NCI-H2227 (cell line): Measurements from ENCODE around the gene CAV1.

ENCODE experiments used
- DNase-seq: peaks from one replicate; lab custom pipeline; 2025; ENCODE audit not compliant: unreplicated experiment; lab: John Stamatoyannopoulos, UW

Gene CAV1

DNA sequence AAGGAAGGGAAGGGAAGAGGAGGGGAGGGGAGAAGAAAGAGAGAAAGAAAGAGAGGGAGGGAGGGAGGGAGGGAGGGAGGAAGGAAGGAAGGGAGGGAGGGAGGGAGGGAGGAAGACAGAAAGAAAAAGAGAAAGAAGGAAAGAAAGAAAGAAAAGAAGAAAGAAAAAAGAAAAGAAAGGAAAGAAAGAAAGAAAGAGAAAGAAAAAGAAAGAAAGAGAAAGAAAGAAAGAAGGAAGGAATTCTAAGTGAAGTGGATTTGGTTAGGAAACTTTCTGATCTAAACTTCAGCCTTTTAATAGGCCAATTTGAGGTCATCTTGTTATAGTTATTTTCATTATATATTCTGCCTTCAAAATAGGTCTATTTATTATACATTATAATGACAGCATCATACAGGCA lies 21.0 kb upstream of the CAV1 start:
- DNase-seq, result no peak

DNA sequence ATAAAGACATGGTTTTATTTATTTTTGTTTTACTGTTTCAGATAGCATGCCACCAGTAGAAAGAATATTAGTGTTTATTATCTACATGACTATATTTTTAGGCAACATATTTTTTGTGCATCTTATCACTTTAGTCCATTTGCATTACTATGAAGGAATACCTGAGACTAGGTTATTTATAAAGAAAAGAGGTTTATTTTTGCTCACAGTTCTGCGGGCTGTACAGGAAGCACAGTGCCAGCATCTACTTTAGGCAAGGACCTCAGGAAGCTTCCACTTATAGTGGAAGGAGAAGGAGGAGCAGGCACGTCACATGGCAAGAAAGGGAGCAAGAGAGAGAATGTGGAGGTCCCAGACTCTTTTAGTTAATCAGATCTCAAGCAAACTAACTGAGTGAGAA lies 19.6 kb upstream of the CAV1 start:
- no peak for DNase-seq

DNA sequence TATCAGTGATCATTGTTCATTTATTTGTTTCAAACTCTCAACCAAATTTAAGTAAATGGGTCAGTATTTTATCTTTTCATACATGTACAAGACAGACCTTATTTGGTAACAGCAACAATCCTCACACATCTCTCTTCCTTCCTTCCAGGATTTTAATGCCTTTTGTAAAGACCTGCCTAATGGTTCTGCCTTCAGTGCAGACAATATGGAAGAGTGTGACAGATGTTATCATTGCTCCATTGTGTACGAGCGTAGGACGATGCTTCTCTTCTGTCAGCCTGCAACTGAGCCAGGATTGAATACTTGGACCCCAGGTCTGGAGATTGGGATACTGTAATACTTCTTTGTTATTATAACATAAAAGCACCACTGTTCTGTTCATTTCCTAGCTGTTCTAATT lies 19.0 kb upstream of the CAV1 start:
- DNase-seq, result no peak

DNA sequence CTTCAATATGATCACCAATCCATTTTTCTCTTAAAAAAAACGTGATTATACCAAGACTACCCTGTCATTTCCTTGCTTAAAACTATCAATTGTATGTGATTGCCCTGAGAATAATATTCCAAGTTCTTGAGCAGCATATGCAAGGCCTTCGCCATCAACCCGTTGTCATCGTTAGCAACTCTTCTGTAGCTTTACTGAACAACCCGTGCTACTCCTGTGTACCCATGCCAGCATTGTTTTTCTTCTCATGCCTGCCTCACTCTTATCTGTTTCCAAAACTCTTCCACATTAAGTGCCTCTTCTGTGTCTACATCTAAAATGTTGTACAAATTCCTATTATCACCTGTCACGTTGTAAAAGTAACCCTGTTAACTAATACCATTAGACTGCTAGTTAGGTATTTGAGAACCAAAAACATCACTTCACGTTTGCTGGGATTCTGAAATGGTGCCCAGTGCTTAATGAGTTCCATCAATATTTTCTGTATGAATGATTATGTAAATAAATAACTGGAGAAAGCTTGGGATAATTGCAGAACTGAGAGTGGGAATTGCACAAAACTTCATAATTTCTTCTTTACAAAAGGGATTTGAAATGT lies 14.8 kb upstream of the CAV1 start:
- DNase-seq, result no peak

DNA sequence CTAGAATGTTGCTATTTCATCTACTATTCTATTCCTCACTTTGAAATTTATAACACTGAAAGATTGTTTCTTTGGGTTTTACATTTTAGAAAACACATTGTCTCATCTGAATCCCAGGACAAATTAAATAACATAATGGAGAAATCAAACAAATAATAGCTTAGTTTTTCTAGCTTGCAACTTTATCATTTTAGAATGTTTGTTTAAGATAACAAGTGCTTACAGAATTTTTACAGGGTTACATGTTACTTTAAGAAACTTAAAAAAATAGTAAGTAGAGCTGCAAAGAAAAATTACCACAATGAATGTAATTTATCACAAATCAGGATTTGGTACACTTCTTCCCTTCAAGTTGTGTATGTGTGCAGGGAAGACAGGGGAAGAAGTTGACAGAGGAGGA lies 14.0 kb upstream of the CAV1 start:
- no peak for DNase-seq

GRCh38 chr7:116511552-116512519 lies 13.0 kb upstream of the CAV1 start:
- DNase-seq, result no peak

GRCh38 chr7:116512520-116513188 lies 12.2 kb upstream of the CAV1 start:
- DNase-seq, result no peak

DNA sequence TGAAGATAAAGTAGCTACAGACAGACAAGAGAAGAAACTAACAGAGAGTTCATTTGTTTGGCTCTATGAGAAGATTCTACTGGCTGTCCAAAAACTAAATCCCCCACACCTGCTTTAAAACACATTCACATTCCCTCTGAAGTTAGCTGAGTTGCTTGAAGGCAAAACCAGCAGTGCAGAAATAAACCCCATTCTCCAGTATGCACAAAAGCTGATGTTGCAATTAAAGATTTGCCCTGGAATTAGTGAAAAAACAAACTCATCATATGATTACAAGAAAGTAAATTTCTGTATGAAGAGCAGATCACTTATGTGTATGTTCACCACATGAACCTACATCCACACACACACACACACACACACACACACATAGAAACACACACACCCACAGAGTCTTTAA lies 9.3 kb upstream of the CAV1 start:
- DNase-seq, result no peak

DNA sequence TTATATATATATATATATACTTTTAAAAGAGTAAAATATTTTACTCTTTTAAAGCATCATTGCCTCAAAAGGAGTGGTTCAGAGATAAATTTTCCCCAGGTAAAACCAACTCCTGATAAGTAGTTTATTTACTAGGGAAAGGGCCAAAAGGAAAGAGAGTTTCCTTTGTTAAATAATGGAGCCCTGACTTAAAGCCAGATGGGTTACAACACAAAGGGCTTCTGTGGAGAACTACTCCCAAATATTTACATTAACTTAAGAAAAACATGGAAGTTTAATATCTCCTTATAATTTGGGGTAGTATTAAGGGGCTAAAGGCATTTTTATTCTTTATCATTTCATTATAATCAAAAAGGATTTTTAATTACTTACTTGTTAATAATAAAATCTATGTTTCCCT lies 8.5 kb upstream of the CAV1 start:
- DNase-seq, result no peak

DNA sequence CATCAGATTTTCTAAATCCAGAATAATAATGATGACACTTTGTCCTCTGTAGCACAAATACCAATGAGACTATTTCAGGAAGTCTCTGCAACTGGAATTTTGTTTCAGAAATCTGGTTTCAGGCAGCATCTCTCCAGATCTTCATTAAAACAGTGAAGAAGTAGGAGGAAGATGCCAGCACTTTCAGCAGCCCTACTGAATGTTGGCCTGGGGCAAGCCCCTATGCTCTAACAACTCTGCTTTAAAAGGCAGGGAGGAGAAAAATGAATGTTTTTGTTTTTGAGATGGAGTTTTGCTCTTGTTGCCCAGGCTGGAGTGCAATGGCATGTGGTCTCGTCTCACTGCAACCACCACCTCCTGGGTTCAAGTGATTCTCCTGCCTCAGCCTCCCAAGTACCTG lies 7.2 kb upstream of the CAV1 start:
- DNase-seq, result no peak

DNA sequence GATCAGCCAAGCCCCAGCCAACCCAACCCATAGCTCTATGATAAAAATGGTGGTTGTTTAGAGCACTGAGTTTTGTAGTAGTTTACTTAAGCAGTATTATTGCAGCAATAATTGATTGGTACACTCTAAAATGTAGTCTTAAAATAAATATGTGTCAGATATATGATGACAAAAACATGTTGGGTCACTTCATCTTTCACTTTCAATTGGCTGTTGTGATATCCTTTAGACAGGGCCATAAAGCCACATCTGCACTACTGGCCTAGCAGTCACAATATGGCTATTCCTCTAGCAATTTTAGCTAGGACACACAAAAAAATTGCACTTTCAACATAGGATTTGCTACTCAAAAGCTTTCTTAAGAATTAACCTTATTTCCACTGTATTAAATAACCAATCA lies 5.9 kb upstream of the CAV1 start:
- DNase-seq, result no peak

- DNase-seq, result no peak
Measured at GRCh38 chr7:116521046-116521664, 3.7 kb upstream of the CAV1 start.

GRCh38 chr7:116522247-116522646 lies 2.6 kb upstream of the CAV1 start:
- DNase-seq, result no peak

GRCh38 chr7:116524221-116524608 lies 621 bp upstream of the CAV1 start:
- no peak for DNase-seq

- DNase-seq, result no peak
Measured at GRCh38 chr7:116525298-116525912, 569 bp downstream of the CAV1 start.

- DNase-seq, result peak; percentile 28
Measured at GRCh38 chr7:116525913-116526861, 1.4 kb downstream of the CAV1 start.

DNA sequence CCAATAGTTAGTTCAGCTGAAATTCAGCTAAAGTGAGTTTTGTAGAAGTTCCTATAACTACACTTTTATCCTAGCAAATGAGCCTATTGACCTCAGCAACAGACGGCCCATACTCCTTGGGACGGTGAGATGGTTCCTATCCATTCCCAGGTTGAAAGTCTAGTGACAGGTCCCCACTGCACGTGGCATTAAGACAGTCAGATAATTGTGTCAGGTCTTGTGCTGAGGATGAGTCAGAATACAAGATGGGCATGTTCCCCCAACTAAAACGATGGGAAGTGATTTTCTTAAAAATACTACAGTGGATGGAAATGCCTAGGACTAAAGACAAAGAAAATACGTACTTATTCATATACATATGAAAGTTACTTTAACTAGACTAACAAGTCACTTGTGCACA lies 2.1 kb downstream of the CAV1 start:
- no peak for DNase-seq

DNA sequence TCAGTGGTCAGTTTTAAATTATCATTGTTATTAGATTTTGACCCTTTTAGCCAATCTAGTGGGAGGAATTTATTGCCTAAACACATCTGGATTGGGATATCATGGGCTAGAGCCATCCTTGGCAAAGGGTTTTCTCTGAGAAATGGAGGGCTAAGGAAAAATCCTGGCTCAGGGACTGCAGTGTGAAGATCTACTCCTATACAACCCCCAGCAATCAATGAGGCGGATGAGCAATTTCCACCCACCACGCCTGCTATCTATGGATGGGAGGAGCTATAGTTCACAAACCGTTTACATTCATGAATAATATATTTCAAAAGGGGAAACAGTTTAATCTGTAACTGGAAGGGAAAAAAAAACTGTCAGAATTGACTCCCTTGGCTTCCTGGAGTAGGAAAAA lies 2.7 kb downstream of the CAV1 start:
- no peak for DNase-seq

DNA sequence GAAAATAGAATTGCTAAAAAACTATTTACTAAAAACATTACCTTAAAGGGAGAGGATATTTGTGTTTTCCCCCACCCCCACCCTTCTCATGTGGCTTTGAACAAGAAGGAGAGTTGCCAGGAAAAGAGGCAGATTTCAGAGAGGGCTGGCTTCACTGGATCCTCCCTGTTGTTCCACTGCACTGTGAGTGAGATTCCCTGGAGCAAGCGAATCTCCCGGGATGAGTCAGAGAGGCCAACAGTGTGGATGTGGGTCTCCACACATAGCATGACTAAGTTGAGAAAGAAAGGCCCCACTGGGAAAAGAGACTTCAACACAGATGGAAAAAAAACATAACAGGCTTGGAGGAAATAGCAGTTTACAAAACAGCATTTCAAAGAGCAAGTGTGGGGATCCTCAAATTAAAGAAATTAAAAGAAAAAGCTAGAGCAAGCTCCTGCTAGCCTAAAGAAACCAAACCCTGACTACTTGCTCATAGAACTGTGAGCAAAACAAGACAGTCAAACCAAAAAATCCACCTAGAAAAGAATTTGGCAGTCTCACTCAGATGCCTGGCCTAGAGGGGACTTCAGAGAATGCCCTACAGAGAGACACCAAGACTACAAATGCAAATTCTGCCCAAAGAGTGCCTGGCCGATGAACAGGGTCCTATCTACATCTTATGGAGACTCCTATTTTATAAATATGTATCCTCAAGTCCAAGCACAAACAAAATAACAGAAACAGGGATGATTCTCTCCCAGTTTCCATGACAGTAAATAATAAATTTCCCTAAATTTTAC lies 3.4 kb downstream of the CAV1 start:
- no peak for DNase-seq
